ENCODE data around the gene DDX39A.
A peak's percentile ranks its signal among the peaks of the same experiment; 100 is the strongest.

Gene DDX39A

GRCh38 chr19:14430712-14431111 is 11.6 kb upstream of the DDX39A start:
- H3K27me3 ChIP-seq (ENCODE audit: control insufficient read depth, insufficient read depth, low read length) = no peaks in the 10 kb centered on the region
- H3K79me2 ChIP-seq = no peaks in the 10 kb centered on the region
- no peak for TF ChIP-seq CTCF (IDR thresholded peaks at IDR 0.05)
- H3K9me3 ChIP-seq (ENCODE audit: control insufficient read depth, low read length) = no peaks in the 10 kb centered on the region
- no peak overlapping the region for H3K27ac ChIP-seq
- H3K4me1 ChIP-seq = peaks cover 9% of the 10 kb centered on the region
- no peak overlapping the region for H3K9ac ChIP-seq
- no peak overlapping the region for H3K4me3 ChIP-seq (ENCODE audit: low read depth, low read length)
- H3K4me2 ChIP-seq (ENCODE audit: low read length) = no peak overlapping the region
- H3K36me3 ChIP-seq (ENCODE audit: control insufficient read depth, insufficient read depth, low read length) = no peaks in the 10 kb centered on the region
- H2AFZ ChIP-seq = no peak overlapping the region

- H3K4me3 ChIP-seq (ENCODE audit: low read depth, low read length) = no peak overlapping the region
- H3K27ac ChIP-seq = no peak overlapping the region
- peaks cover 4% of the 10 kb centered on the region for H3K4me1 ChIP-seq
- no peaks in the 10 kb centered on the region for H3K27me3 ChIP-seq (ENCODE audit: control insufficient read depth, insufficient read depth, low read length)
- H3K9me3 ChIP-seq (ENCODE audit: control insufficient read depth, low read length) = no peaks in the 10 kb centered on the region
- no peaks in the 10 kb centered on the region for H3K36me3 ChIP-seq (ENCODE audit: control insufficient read depth, insufficient read depth, low read length)
- no peaks in the 10 kb centered on the region for H3K79me2 ChIP-seq
- no peak overlapping the region for H2AFZ ChIP-seq
- no peak for TF ChIP-seq CTCF (IDR thresholded peaks at IDR 0.05)
- no peak overlapping the region for H3K9ac ChIP-seq
- H3K4me2 ChIP-seq (ENCODE audit: low read length) = no peak overlapping the region
Observed at GRCh38 chr19:14428882-14429416, 9.8 kb upstream of the DDX39A start.

- Histone ChIP-seq H2AFZ (no peak overlapping the region), H3K4me1 (peaks cover under 1% of the 10 kb centered on the region), H3K9me3 (ENCODE audit: control insufficient read depth, low read length) (no peaks in the 10 kb centered on the region), H3K9ac (no peak overlapping the region), H3K27me3 (ENCODE audit: control insufficient read depth, insufficient read depth, low read length) (no peaks in the 10 kb centered on the region), H3K4me3 (ENCODE audit: low read depth, low read length) (no peak overlapping the region), H3K36me3 (ENCODE audit: control insufficient read depth, insufficient read depth, low read length) (no peaks in the 10 kb centered on the region), H3K4me2 (ENCODE audit: low read length) (no peak overlapping the region), H3K27ac (no peak overlapping the region), H3K79me2 (no peaks in the 10 kb centered on the region)
- no peak for TF ChIP-seq CTCF (IDR thresholded peaks at IDR 0.05)
Observed at GRCh38 chr19:14427461-14427860, 8.3 kb upstream of the DDX39A start.

- no peak overlapping the region for H3K4me3 ChIP-seq (ENCODE audit: low read depth, low read length)
- no peaks in the 10 kb centered on the region for H3K9me3 ChIP-seq (ENCODE audit: control insufficient read depth, low read length)
- peak overlapping the region; percentile 15 for H2AFZ ChIP-seq
- no peak for TF ChIP-seq CTCF (IDR thresholded peaks at IDR 0.05)
- H3K27ac ChIP-seq = no peak overlapping the region
- no peaks in the 10 kb centered on the region for H3K27me3 ChIP-seq (ENCODE audit: control insufficient read depth, insufficient read depth, low read length)
- no peaks in the 10 kb centered on the region for H3K4me1 ChIP-seq
- H3K4me2 ChIP-seq (ENCODE audit: low read length) = no peak overlapping the region
- H3K9ac ChIP-seq = no peak overlapping the region
- H3K36me3 ChIP-seq (ENCODE audit: control insufficient read depth, insufficient read depth, low read length) = no peaks in the 10 kb centered on the region
- H3K79me2 ChIP-seq = no peaks in the 10 kb centered on the region
Observed at GRCh38 chr19:14425696-14426138, 6.6 kb upstream of the DDX39A start.

- no peak for TF ChIP-seq CTCF (IDR thresholded peaks at IDR 0.05)
- Histone ChIP-seq H3K4me3 (ENCODE audit: low read depth, low read length) (peak overlapping the region; percentile 81), H3K36me3 (ENCODE audit: control insufficient read depth, insufficient read depth, low read length) (no peaks in the 10 kb centered on the region), H3K9ac (peak overlapping the region; percentile 49), H3K27me3 (ENCODE audit: control insufficient read depth, insufficient read depth, low read length) (no peaks in the 10 kb centered on the region), H3K27ac (peak overlapping the region; percentile 67), H3K4me2 (ENCODE audit: low read length) (peak overlapping the region; percentile 84), H3K79me2 (peaks cover 26% of the 10 kb centered on the region), H2AFZ (peak overlapping the region; percentile 93), H3K4me1 (no peaks in the 10 kb centered on the region), H3K9me3 (ENCODE audit: control insufficient read depth, low read length) (no peaks in the 10 kb centered on the region)
Observed at GRCh38 chr19:14418856-14419105, 360 bp downstream of the DDX39A start.

All from parathyroid adenoma (tissue), 2 donors.